Colonic mucosa (tissue), 4 donors: ENCODE data around the gene FAM209B. TPM values are rescaled to one million over a fixed set of nuclear protein-coding genes. Genes with fewer than 3 reads are reported as not detected.

Source experiments
- DNase-seq: peaks from one replicate; pipeline ENCODE4 v3.0.0-alpha.2; 2020
- H3K27ac ChIP-seq: fragments of 200-600 bp; one replicate; pipeline ENCODE4 v1.8.0; 2021
- H3K27me3 ChIP-seq: fragments of 200-600 bp; one replicate; pipeline ENCODE4 v1.8.0; 2021
- H3K36me3 ChIP-seq: fragments of 200-600 bp; one replicate; pipeline ENCODE4 v1.8.0; 2021
- H3K4me1 ChIP-seq: fragments of 200-600 bp; one replicate; pipeline ENCODE4 v1.8.0; 2021; ENCODE audit warnings: mild to moderate bottlenecking
- H3K4me3 ChIP-seq: fragments of 200-600 bp; one replicate; pipeline ENCODE4 v1.8.0; 2021
- H3K9ac ChIP-seq, 2 donors: one replicate each; pipeline ENCODE4 v1.7.0; 2013; ENCODE audit warnings: control low read depth in 2 of 2, low read depth in 2 of 2, low read length in 2 of 2
- H3K9me3 ChIP-seq: fragments of 200-600 bp; one replicate; pipeline ENCODE4 v1.8.0; 2021
- intact Hi-C: fragments of 100-400 bp; cut with DNase I; formaldehyde crosslinking; loops from one replicate; pipeline ENCODE4 v1.14.1; 2022
- total RNA-seq, 2 donors: library from RNA; stranded (reverse); fragmentation: NEBNext Ultra II Directional in 1 of 2; extraction: Animal tissue kit (Norgen Biotek cat#: 25700) in 1 of 2; gene quantifications; one replicate each; pipeline ENCODE4 v1.2.1, GENCODE V29; 2021
- TF ChIP-seq, protein P1 (sequence below): fragments of 200-600 bp; IDR thresholded peaks from one replicate; pipeline ENCODE4 v1.8.0; 2022; ENCODE audit warnings: antibody characterized with exemption, mild to moderate bottlenecking
- donor health status: healthy.
- donor health status: DM: no; HTN: no; CAD: no.
- donor health status: DM: no; HTN: no; CAD: no.

Gene FAM209B
- total RNA-seq, 2 donors from 2014 or later, result 0.37 TPM; not detected in 1

- no peaks in the 10 kb centered on the region for H3K4me1 ChIP-seq
- TF ChIP-seq, protein P1, sequence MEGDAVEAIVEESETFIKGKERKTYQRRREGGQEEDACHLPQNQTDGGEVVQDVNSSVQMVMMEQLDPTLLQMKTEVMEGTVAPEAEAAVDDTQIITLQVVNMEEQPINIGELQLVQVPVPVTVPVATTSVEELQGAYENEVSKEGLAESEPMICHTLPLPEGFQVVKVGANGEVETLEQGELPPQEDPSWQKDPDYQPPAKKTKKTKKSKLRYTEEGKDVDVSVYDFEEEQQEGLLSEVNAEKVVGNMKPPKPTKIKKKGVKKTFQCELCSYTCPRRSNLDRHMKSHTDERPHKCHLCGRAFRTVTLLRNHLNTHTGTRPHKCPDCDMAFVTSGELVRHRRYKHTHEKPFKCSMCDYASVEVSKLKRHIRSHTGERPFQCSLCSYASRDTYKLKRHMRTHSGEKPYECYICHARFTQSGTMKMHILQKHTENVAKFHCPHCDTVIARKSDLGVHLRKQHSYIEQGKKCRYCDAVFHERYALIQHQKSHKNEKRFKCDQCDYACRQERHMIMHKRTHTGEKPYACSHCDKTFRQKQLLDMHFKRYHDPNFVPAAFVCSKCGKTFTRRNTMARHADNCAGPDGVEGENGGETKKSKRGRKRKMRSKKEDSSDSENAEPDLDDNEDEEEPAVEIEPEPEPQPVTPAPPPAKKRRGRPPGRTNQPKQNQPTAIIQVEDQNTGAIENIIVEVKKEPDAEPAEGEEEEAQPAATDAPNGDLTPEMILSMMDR, result no peak
- H3K9ac ChIP-seq, result no peak overlapping the region
- H3K27ac ChIP-seq, result no peak overlapping the region
- H3K27me3 ChIP-seq, result no peaks in the 10 kb centered on the region
- intact Hi-C loops, result no loop called here
- H3K4me3 ChIP-seq, result no peak overlapping the region
- H3K9me3 ChIP-seq, result no peaks in the 10 kb centered on the region
- DNase-seq, result no peak
- H3K36me3 ChIP-seq, result no peaks in the 10 kb centered on the region
These were observed 47.2 kb downstream of the FAM209B start for GRCh38 chr20:56580226-56580625.

- Histone ChIP-seq H3K27ac (no peak overlapping the region), H3K27me3 (no peaks in the 10 kb centered on the region), H3K36me3 (no peaks in the 10 kb centered on the region), H3K4me3 (no peak overlapping the region), H3K9ac (no peak overlapping the region), H3K9me3 (no peaks in the 10 kb centered on the region), H3K4me1 (no peaks in the 10 kb centered on the region)
- intact Hi-C loops, result no loop called here
- DNase-seq, result no peak
- TF ChIP-seq, protein P1, result no peak
These were observed 48.7 kb downstream of the FAM209B start for GRCh38 chr20:56581701-56582100.

- Histone ChIP-seq H3K9ac (no peak overlapping the region), H3K27me3 (no peaks in the 10 kb centered on the region), H3K4me3 (no peak overlapping the region), H3K4me1 (no peaks in the 10 kb centered on the region), H3K9me3 (no peaks in the 10 kb centered on the region), H3K27ac (no peak overlapping the region), H3K36me3 (no peaks in the 10 kb centered on the region)
- TF ChIP-seq, protein P1, result no peak
- DNase-seq, result no peak
- intact Hi-C loops, result no loop called here
These were observed 49.5 kb downstream of the FAM209B start for GRCh38 chr20:56582542-56582941.

DNA sequence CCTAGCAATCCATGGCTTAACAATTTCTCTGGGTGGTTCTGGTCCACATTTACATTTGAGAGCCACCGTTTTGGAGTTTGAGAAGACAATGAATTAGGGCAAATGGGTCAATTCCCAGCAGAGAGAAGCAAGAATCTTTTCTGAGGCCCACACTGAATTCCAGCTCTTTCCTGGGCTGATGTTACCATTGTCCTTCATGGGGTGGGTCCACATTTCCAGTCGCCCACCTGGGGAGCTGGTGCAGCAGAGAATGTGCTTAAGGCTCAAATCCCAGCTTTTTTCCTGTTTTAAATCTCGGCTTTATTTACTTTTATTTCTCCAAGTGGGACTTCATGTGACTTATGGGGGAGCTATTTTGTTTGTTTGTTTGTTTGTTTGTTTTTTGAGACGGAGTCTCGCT lies 51.9 kb downstream of the FAM209B start:
- intact Hi-C loops, result no loop called here
- H3K9ac ChIP-seq, result no peak overlapping the region

More for the DNA sequence above, 51.9 kb downstream of the FAM209B start:
- no peaks in the 10 kb centered on the region for H3K4me1 ChIP-seq
- no peak overlapping the region for H3K4me3 ChIP-seq
- no peak for DNase-seq
- H3K27me3 ChIP-seq, result no peaks in the 10 kb centered on the region
- TF ChIP-seq, protein P1, result no peak
- no peak overlapping the region for H3K27ac ChIP-seq
- no peaks in the 10 kb centered on the region for H3K9me3 ChIP-seq
- H3K36me3 ChIP-seq, result no peaks in the 10 kb centered on the region

Other genes with a start within 250 kb of the FAM209B start
- 10 to 100 TPM; 18.2 to 35.2 TPM for gene FAM210B, start 174.3 kb upstream of the FAM209B start, total RNA-seq
- gene AURKA, start 141.0 kb upstream of the FAM209B start, total RNA-seq, result 10 to 100 TPM; 25.6 to 62.4 TPM
- gene CSTF1, start 140.6 kb upstream of the FAM209B start, total RNA-seq, result 10 to 100 TPM; 24.2 to 32.0 TPM
- under 1 TPM; 0.17 to 0.98 TPM for gene CASS4, start 121.0 kb upstream of the FAM209B start, total RNA-seq
- gene RTF2, start 64.6 kb upstream of the FAM209B start, total RNA-seq, result 10 to 100 TPM; 67.3 to 80.8 TPM
- gene FAM209A, start 8.5 kb upstream of the FAM209B start, total RNA-seq, result under 1 TPM in 1 of 2 donors, not detected in 1; 0.35 TPM
- gene TFAP2C, start 96.1 kb downstream of the FAM209B start, total RNA-seq, result 1 to 10 TPM in 1 of 2 donors, under 1 TPM in 1; 0.57 to 1.3 TPM